IPS DF 6.9 (cell line): ENCODE results near the gene CBX5.
"Not testable (repeated sequence)": the region's sequence is repeated elsewhere in the genome, so short reads cannot be mapped to it uniquely, and the experiment has no call there.

Experiments
- DNase-seq: peaks from one replicate; pipeline ENCODE4 v3.0.0-alpha.2; 2013; ENCODE audit warnings: low read depth, low spot score
- H3K27ac ChIP-seq: one replicate; pipeline ENCODE4 v1.5.1; 2013; ENCODE audit warnings: low read length, control low read depth
- H3K27me3 ChIP-seq: 2 replicates; pipeline ENCODE4 v1.6.1; 2013; ENCODE audit warnings: mild to moderate bottlenecking, low read length; ENCODE audit not compliant: control insufficient read depth, insufficient read depth
- H3K36me3 ChIP-seq: 2 replicates; pipeline ENCODE4 v1.6.1; 2013; ENCODE audit warnings: low read length; ENCODE audit not compliant: control insufficient read depth, insufficient read depth
- H3K4me1 ChIP-seq: 2 replicates; pipeline ENCODE4 v1.6.1; 2013; ENCODE audit warnings: low read length; ENCODE audit not compliant: control insufficient read depth, insufficient read depth
- H3K4me3 ChIP-seq: 2 replicates; pipeline ENCODE4 v1.5.1; 2013; ENCODE audit warnings: mild to moderate bottlenecking, low read length
- H3K9me3 ChIP-seq: 2 replicates; pipeline ENCODE4 v1.6.1; 2013; ENCODE audit warnings: low read length, inconsistent platforms; ENCODE audit not compliant: control insufficient read depth, insufficient read depth
- WGBS: extraction: QIAGEN DNeasy Blood & Tissue Kit; methylation state at CpG from one replicate; pipeline ENCODE4 v1.1.7; 2013; ENCODE audit warnings: mixed read lengths, missing lambda C conversion rate; ENCODE audit not compliant: insufficient read length, insufficient coverage; 5-methylcytosine and 5-hydroxymethylcytosine counted together

The CBX5 gene

GRCh38 chr12:54292931-54293241, 13.0 kb upstream of the CBX5 start:
- Histone ChIP-seq H3K27ac (no peak overlapping the region), H3K9me3 (peaks cover 1% of the 10 kb centered on the region; the same call in 1 of the 2 replicates), H3K4me1 (no peaks in the 10 kb centered on the region), H3K27me3 (no peaks in the 10 kb centered on the region), H3K4me3 (no peak overlapping the region), H3K36me3 (no peaks in the 10 kb centered on the region)
- no CpG with 5 or more reads among the region's 7 CpGs for WGBS
- DNase-seq = no peak

GRCh38 chr12:54292083-54292930, 12.4 kb upstream of the CBX5 start:
- no CpG with 5 or more reads among the region's 30 CpGs for WGBS
- H3K36me3 ChIP-seq = peaks cover 3% of the 10 kb centered on the region; the same call in 1 of the 2 replicates
- H3K27me3 ChIP-seq = no peaks in the 10 kb centered on the region
- no peak overlapping the region for H3K4me3 ChIP-seq
- no peak for DNase-seq
- no peaks in the 10 kb centered on the region for H3K4me1 ChIP-seq
- H3K9me3 ChIP-seq = peaks cover 1% of the 10 kb centered on the region; the same call in 1 of the 2 replicates
- H3K27ac ChIP-seq = no peak overlapping the region

- Histone ChIP-seq H3K9me3 (no peaks in the 10 kb centered on the region), H3K4me3 (no peak overlapping the region), H3K4me1 (no peaks in the 10 kb centered on the region), H3K27me3 (no peaks in the 10 kb centered on the region), H3K36me3 (peaks cover 26% of the 10 kb centered on the region; the same call in 1 of the 2 replicates), H3K27ac (no peak overlapping the region)
- DNase-seq = no peak
- no CpG with 5 or more reads among the region's 8 CpGs for WGBS
These were observed 7.6 kb upstream of the CBX5 start for GRCh38 chr12:54287261-54288157.

DNA sequence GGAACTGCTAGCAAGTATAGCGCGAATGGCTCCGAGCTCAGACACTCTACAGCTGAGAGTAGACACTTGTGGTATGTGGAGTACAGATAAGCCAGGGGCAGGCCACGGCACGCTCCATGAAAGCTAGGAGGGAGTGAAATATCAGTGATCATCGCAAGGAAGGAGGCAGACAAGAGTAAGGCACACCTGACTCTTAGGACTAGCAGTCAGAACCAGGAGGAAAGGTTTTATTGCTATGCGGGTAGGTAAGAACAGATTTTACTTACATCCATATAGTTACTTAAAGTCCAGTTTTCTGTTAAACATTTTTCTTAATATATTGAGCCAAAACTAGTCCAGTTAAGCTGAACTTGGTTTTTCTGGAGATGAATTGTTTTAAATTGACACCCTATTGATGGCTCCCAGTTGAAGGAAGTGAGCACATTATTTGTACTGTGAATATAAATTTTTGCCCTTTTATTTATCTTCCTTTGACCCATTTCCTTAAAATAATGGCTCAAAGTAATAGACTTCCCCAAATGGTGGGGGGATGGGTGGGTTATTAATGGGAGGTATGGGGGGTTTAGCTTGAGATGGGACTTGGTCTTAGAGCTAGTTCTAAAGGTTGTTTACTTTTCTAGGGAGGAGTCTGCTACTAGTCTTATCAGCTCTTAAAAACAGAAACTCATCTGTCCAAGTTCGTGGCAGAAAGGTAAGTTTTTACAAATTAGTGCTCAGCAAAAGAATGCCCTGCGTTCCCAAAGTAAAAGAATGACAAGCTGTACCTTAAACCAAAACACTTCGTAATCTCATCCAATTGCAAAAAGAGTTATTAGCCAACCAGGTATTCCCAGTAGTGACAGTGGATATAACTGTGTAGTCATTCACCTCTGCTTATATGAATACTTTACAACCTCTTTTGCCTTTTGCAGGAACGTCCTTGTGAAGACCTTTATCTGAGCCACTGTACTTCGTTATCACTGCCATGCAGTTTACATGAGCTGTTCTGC, 6.4 kb upstream of the CBX5 start:
- WGBS = no CpG with 5 or more reads among the region's 12 CpGs
- DNase-seq = no peak
- peaks cover 32% of the 10 kb centered on the region; the same call in 1 of the 2 replicates for H3K36me3 ChIP-seq

GRCh38 chr12:54285150-54286041, 5.5 kb upstream of the CBX5 start:
- no peaks in the 10 kb centered on the region for H3K4me1 ChIP-seq
- no peaks in the 10 kb centered on the region for H3K9me3 ChIP-seq
- no peak overlapping the region for H3K4me3 ChIP-seq
- no CpG with 5 or more reads among the region's 5 CpGs for WGBS
- H3K27me3 ChIP-seq = no peaks in the 10 kb centered on the region
- DNase-seq = no peak
- H3K27ac ChIP-seq = no peak overlapping the region
- peaks cover 32% of the 10 kb centered on the region; the same call in 1 of the 2 replicates for H3K36me3 ChIP-seq

More for the DNA sequence above, 6.4 kb upstream of the CBX5 start:
- no peaks in the 10 kb centered on the region for H3K9me3 ChIP-seq
- H3K4me1 ChIP-seq = no peaks in the 10 kb centered on the region
- no peak overlapping the region for H3K27ac ChIP-seq
- no peak overlapping the region for H3K4me3 ChIP-seq
- no peaks in the 10 kb centered on the region for H3K27me3 ChIP-seq

DNA sequence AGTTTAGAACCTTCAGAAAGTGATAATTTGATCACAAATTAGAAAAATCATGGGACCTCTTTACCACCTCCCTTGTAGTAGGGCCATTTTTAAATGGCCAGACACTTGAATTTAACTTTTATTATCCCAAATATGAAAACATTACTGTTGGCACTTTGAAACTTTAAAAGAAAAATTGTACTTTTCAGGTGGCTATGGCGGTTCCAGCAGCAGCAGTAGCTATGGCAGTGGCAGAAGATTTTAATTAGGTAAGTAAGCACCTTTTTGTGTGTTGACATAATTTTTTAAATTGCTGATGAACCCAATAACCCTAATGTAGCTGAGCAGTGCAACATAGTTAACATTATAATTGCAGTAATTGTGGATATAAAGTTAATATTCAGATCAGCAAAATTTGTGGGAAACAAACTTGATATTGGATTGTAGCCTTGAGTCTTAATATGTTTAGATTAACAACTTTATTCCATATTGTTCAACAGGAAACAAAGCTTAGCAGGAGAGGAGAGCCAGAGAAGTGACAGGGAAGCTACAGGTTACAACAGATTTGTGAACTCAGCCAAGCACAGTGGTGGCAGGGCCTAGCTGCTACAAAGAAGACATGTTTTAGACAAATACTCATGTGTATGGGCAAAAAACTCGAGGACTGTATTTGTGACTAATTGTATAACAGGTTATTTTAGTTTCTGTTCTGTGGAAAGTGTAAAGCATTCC, 4.3 kb upstream of the CBX5 start:
- H3K9me3 ChIP-seq, H3K4me1 ChIP-seq, DNase-seq, H3K27me3 ChIP-seq, H3K27ac ChIP-seq, H3K4me3 ChIP-seq: not testable (repeated sequence)
- WGBS = no CpG with 5 or more reads among the region's 2 CpGs
- peaks cover 32% of the 10 kb centered on the region; the same call in 1 of the 2 replicates for H3K36me3 ChIP-seq

- H3K4me1 ChIP-seq = no peaks in the 10 kb centered on the region
- WGBS = no CpG with 5 or more reads among the region's 11 CpGs
- H3K36me3 ChIP-seq = peaks cover 32% of the 10 kb centered on the region; the same call in 1 of the 2 replicates
- no peak for DNase-seq
- H3K4me3 ChIP-seq = peak overlapping the region; percentile 1; the same call in 1 of the 2 replicates
- no peaks in the 10 kb centered on the region for H3K9me3 ChIP-seq
- no peaks in the 10 kb centered on the region for H3K27me3 ChIP-seq
- H3K27ac ChIP-seq = no peak overlapping the region
These were observed 3.1 kb upstream of the CBX5 start for GRCh38 chr12:54282949-54283593.

- H3K27me3 ChIP-seq, H3K27ac ChIP-seq, H3K4me1 ChIP-seq, H3K9me3 ChIP-seq, DNase-seq: not testable (repeated sequence)
- no CpG with 5 or more reads among the region's 4 CpGs for WGBS
- H3K36me3 ChIP-seq = peaks cover 27% of the 10 kb centered on the region; the same call in 1 of the 2 replicates
- peak overlapping the region; percentile 79; the same call in 1 of the 2 replicates for H3K4me3 ChIP-seq
These were observed 1.8 kb upstream of the CBX5 start for GRCh38 chr12:54281694-54282093.
